HS-5 (cell line): Measurements from ENCODE around the gene PRKCA.
"Not testable (repeated sequence)": the region's sequence is repeated elsewhere in the genome, so short reads cannot be mapped to it uniquely, and the experiment has no call there.

Experiments used
- DNase-seq: peaks from one replicate; pipeline ENCODE4 v3.0.0-alpha.2; 2012; ENCODE audit warnings: low read depth

PRKCA gene

DNA sequence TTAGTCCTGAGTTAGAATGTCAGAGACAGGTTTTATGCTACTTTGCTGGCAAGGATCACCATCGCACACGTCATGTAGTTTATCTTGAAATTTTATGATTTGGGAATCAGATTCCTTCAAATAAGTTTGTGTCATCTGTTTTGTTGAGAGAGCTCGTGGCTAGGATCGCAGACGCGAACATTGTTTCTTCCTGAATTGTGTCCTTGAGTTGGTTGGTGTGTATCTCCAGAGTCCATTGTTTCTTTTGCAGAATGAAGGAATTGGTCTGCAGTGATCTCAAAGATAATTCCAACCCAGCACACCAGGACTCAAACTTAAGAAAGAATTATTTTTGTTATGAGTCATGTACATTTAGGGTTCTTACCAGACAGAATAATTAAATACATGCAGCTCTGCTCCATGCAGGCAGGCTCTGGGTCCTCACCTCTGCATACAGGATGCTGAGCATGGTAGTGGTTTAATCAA, 51.6 kb downstream of the PRKCA start:
- no peak for DNase-seq

DNA sequence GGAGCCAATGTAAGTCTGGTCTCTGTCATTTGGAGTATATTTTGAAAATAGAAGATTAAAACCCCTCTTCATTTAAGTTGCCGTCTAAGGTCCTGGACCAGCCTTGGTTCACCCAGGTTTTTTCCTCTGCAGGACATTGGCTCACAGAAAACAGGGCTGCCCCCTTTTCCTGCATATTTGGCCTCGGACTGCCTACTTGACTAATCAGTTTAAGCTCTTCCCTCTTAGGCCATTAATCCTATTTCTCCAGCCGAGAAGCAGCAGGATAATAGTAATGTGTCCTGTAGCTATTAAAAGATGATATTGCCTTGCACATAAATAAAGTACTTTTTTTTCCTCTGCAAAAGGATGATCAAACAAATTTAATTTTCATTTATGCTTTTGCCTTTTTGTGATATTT, 52.1 kb downstream of the PRKCA start:
- DNase-seq = no peak

DNA sequence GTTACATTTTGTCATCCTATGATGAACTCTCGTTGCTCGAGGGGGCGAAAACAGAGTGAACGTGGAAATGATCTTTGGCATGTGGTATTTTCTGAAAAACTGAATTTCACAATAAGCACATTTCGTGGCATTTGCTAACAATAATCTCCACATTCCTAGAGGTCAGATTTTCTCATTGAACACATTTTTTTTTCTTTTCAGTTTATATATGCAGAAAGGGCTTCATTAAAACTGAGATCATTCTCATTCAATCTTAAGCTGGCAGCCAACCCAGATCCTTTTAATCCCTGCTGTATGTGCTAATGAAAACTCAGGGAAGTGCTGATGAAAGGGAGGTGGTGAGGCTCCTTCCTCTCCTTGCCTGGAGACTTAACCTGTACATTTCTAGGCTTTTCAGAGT, 52.6 kb downstream of the PRKCA start:
- peak; percentile 63 for DNase-seq

DNA sequence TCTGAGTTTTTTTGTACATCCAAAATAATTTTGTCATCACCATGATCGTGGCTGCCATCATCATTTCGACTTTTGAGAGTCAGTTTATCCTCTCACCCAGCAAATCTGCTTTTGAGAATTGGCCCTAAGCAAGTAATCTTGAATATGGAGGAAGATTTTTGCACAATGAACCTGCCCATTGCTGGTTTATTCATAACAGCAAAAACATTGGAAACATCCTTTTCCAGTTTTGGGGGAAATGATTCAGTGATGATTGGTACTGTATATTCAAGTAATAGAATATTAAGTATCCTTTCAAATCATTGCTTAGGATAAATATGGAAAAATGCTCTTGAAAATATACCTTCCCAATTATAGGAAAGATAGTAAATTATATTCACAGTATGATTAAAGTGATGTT, 53.1 kb downstream of the PRKCA start:
- DNase-seq = no peak

DNA sequence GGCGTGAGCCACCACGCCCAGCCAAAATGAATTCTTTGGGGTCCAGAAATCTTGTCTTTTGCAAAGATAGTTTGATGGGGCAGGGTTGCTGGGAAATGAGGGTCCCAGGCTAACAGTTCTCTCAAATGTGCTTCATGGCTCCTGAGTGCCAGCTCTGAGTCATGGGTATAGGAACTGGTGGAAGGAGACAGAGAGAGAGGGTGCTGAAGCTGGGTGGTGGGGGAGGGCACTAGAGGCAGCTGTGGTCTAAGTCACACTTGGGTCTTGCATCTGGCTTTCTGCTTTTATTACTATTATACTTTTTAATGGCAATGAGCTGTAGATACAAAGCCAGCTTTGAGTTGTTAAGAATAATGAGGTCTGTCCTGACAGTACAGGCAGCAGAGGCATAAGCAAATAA, 54.6 kb downstream of the PRKCA start:
- DNase-seq = no peak

DNA sequence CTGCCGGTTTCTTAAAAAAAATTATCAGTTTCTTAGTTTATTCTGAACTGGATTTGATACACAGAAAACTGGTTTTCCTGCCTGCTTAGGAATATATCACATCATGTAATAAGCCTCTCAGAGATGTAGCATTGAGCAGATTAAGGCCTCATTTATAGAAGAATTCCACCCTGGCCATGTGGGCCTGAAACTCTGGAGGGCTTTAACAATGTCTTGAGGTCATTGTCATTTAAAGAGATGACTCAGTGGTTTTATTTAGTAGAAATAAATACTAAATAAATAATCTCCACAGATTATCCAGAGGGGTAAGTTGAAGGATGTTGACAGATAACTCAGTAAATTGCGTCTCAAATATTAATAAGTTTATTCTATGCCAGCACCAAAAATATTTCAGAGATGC, 56.9 kb downstream of the PRKCA start:
- no peak for DNase-seq

DNA sequence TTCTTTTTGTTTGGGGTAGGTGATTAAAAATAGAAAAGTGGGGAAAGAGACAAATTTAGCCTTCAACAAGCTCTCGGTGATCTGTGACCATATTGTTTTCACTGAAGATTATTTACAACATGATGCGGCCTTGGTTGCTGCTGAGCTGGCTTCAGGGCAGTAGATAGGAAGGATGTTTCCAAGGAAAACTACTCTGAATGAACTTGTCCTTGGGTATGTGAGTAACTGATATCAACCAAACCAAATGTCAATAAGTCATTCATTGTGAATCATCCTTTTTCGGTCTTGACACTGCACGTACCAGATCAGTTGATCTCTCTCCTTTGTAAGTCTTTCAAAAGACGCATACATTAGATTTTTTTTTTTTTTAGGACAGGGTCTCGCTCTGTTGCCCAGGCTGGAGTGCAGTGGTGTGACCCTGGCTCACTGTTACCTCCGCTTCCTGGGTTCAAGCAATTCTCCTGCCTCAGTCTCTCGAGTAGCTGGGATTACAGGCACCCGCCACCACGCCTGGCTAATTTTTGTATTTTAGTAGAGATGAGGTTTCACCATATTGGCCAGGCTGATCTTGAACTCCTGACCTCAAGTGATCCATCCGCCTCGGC, 58.6 kb downstream of the PRKCA start:
- not testable (repeated sequence) for DNase-seq

DNA sequence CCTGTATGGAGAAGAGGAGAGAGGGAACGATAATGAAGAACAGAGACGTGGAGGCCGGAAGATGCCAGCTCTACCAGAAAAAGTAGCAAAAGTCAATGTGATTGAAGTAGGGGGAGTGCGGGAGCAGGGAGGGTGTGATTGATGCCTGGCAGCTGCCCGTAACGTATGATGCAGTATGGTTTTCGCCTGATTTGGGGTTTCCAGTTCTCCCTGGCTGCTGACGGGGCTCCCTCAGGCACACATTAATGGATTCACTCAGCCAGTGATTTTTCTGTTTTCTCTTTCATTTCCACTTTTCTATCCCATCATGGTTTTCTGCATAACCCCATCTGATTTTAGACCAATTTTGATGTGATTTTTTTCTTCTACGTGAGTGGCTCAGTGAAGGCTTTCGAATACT, 62.1 kb downstream of the PRKCA start:
- no peak for DNase-seq

DNA sequence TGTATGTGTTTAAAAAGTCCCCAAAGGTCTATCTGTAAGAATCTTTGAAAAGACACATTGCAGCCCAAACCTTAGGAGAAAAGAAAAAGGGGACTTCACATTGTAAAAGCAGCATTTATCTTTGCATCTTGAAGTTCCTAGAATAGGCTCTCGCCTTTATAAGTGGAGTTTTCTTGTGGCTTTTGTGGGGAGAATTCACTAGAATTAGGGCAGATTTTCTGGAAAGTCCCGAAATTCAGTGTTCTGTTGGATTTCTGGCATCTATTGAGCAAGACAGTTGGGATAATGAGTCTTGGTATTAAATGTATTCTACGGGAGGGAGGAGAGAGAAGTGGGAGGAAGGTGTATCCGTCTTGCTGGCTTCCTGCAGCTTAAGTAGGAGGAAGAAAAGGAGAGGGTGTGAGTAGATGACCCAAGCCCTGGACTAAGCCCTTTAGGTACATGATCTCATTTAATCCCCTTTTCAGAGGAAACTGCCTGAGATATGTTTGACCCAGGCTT, 62.6 kb downstream of the PRKCA start:
- DNase-seq = no peak

DNA sequence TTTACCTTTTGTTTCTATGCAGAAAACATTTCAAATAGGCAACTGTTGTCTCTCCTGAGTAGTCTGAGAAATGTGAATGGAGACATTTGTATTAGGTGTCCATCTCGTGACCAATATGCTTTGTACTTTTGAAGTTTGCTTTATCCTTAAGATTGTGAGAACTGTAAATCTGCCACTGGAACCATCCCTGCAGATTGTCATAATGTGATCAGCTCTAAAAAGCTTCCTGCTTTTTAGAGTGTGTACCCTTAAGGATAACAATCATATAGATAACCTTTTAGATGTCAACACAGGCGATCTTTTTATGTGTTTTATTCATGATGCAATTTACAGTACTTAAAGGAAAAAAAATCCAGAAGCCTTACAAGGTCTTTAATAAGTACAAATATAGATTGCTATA, 63.5 kb downstream of the PRKCA start:
- no peak for DNase-seq

DNA sequence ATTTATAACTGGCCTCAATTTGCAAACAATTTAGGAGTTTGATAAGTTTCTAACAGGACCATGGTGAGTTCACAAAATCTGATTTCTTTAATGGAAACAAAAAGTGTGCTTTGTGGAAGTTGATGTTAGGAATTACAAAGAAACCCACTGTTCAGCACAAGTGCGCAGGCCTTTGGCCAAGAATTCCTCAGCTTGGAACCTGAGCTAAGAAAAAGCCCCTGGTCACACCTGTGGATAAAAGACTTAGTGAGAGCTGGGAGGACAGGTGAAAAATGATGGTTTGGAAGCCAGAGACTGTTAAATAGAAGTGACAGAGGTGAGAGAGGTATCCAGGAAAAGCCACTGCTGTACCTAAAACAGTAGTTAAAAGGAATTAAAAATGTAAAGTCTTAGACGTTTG, 64.7 kb downstream of the PRKCA start:
- DNase-seq = no peak

DNA sequence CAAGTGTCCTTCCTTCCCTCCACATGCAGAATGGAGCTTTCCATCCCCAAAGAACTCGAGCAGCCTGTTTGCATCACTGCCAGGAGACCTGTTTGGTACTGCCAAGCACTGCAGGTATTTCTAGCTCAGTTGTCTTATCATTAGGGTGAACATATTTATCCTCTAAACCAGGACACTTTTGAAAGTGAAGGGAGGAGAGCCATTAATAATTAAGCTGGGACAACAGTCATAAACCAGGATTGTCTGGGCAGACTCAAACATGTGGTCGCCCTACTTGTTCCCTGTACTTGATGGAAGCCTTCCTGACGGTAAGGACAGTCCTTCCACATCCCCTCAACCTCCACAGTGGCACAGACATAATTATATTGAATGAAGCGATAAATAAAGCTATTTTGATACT, 67.4 kb downstream of the PRKCA start:
- DNase-seq = no peak

DNA sequence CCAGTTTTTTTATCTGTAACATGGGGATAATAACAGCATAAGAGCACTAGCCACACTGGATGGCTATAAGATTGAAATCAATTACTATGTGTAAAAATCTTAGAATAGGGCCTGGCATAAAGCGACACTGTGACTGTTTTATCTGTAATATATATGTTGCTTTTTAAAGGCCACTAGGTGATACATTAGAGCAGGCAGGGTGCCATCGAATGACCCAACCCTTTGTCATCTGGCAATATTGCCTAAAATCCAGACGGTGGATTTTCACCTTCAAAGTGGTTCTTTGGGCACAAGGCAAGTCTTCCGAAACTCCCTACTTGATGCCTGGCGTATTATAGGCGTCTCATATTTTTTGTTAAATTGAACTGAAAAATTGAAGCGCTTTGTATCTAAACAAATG, 69.1 kb downstream of the PRKCA start:
- no peak for DNase-seq

DNA sequence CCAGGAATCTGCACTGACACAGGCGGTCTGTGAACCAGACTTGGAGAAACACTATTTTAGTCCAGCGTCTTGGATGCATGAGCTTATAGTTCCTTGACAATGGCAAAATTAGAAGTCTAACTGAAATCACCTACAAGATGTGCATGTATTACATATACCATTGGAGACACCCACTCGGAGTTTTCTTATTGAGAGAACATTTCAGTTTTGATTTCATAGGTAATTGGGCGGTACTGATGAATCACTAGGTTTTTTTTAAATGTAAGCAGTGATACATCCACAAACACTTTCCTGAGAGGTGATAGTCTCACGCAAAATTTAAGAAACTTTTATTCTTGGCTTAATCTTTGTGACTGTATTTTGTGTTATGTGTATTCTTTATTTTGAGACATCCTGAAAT, 69.8 kb downstream of the PRKCA start:
- no peak for DNase-seq

DNA sequence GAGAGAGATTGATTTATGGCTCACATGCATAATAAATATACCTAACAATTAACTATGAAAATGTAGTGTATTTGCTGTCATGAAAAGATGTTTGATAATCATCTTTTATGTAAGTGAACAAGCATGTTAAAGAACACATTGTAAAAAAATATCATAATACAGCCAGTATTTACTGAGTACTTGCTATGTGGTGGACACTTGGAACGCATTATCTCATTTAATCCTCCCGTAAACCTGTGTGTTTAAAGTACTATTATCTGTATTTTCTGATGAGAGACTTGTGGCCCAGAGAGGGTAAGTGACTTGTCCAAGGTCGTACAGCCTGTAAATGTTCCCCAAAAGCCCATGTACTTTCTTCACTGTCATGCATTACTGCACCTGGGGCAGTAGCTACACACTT, 70.7 kb downstream of the PRKCA start:
- DNase-seq = no peak

DNA sequence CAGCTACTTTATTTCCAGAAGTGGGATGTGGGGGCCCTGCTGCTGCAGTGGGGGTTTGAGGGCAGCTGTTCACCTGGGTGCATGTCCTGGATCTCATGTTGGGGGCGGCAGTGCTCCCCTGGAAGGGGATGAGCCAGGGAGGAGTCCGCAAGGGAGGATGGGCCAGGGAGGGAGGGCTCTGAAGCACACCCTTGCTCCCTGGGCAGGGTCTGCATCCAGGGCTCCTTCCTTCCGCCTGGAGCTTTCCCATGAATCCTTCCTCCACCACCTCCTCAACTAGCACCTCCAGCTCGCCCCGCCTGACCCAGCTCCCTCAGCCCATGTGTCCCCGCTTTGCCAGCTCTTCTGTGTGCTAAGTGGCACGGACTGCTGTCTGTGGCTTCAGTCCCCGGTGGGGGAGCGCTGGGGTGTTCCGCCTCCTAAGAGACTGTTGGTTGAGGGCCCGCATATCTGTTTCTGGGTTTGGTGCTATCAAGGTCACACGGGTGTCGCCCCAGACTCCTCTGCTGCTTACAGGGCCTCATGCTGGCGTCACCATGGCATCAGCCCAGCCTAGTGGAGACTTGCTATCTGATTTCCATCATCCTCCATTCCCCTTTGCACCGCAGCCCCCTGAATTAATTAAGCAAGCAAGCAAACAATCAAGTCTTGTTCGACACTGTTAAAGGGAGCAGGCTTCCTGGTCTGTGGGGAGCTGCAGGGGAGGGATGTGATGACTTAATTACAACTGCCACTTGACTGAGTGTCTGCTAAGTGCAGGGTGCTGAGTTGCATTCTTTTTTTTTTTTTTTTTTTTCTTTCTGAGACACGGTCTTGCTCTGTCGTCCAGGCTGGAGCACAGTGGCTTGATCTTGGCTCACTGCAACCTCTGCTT, 71.8 kb downstream of the PRKCA start:
- no peak for DNase-seq

DNA sequence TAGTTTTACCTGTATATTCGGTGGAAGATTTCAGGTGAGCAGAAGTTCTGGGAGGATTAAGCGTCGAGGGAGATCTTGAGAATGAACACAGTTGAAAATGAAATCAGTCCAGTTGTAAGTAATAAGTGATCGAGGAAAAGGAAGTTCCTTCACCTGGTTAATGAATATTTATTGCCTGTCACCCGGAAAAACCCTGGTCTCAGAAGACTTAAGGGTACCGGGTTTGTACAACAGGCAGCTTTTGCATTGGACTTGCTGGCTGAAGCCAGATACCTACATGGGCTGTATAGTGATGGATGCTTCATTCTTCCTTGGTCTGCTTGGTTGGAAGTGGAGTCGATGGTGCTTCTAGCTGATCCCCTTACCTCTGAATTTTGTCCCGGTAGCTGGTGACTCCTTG, 72.7 kb downstream of the PRKCA start:
- no peak for DNase-seq

DNA sequence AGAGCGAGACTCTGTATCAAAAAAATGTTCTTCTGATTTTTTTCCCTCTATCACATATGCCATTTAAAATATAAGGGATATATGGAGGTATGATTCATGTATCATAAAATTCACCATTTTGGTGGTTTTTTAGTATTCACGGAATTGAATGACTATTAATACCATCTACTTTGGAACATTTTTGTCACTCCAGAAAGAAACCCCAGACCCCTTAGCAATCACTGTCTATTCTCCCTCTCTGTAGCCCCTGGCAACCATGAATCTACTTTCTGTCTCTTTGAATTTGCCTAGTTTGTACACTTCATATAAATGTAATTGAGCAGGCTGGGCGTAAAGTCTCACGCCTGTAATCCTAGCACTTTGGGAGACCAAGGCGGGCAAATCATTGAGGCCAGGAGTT, 75.9 kb downstream of the PRKCA start:
- DNase-seq = no peak

DNA sequence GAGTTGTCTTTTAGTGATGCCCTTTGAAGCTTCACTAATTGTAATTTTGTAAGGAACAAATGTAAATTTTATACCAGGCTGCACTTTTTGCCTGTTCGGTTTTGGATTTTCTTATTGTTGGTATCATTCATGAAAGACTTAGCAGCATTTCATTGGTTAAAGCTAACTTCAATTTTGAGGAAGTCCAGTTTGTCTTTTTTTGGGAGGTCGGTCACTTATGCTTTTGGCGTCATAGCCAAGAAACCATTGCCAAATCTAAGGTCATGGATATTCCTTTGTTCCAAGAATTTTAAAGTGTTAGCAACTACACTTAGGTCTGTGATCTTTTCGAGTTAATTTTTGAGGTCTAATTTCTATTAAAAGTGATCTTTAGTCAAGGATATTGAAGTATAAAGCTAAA, 77.1 kb downstream of the PRKCA start:
- DNase-seq = no peak

DNA sequence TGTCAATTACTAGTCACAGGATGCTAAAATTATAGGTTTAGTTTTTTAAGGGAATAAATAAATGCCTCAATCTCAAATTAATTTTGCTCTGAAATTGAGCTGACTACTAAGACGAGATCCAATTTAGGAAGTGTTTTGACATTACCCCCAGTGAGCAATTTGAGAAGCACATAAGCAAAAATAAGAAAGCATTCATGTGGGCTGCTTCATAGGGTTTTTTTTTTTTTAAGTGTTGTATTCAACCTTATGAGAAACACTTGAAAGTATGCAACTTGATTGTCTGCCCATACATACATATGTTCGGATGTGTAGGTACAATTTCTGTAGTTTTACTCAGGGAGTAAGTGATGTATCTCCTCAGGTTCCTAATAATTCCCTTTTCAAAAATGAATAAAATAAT, 77.6 kb downstream of the PRKCA start:
- DNase-seq = no peak

DNA sequence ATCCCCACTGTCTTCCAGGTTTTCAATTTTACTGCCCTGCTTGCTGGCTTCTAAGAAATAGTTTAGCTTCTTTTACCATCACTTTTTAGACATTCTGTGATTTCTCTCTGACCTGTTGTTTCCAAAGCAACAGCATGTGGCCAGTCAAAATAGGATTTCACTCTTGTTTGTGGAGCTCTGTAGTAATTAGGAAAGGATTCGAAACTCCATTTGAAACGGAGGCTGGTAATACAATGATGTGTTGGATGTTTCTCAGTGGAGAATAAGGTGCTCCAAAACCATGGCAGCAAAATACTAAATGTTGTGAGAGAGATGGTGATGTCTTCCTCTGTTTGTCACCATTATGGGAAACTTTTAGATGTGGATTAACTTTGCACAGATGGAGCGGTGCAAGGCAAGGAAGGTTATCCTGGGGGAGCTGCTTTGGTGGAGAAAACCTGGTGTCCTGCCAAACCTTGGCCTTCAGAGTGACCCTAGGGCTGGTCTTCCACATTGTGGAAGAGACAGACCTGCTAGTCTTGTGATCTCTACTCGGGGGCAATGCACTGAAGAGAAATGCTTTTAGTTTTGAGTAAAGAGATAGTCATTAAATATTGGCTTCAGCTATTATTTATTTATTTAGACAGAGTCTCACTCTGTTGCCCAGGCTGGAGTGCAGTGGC, 79.4 kb downstream of the PRKCA start:
- no peak for DNase-seq

DNA sequence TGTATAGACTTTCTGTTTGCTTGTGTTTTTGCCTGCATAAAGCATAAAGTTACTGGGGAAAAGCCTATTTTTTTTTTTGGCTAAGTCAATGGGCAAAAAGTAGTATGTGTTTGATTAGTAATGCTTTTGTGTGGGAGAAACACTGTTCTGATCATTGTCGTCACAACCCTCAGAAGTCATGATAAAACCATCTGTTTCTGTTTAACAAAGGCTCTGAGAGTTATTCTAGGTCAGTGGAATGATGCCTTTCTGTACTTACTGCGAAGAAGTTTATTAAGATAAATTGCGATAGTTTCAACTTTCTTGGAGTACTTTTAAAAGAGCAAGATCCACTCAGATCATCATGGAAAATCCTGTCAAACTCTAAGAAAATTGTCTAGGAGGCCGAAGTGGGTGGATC, 80.9 kb downstream of the PRKCA start:
- DNase-seq = peak; percentile 63
